ENCODE measurements around the gene KCNH1. TPM values are rescaled to one million over a fixed set of nuclear protein-coding genes. Genes with fewer than 3 reads are reported as not detected.

KCNH1 gene
- polyA plus RNA-seq, 1 donor from 2014 or later: 3.9 TPM

DNA sequence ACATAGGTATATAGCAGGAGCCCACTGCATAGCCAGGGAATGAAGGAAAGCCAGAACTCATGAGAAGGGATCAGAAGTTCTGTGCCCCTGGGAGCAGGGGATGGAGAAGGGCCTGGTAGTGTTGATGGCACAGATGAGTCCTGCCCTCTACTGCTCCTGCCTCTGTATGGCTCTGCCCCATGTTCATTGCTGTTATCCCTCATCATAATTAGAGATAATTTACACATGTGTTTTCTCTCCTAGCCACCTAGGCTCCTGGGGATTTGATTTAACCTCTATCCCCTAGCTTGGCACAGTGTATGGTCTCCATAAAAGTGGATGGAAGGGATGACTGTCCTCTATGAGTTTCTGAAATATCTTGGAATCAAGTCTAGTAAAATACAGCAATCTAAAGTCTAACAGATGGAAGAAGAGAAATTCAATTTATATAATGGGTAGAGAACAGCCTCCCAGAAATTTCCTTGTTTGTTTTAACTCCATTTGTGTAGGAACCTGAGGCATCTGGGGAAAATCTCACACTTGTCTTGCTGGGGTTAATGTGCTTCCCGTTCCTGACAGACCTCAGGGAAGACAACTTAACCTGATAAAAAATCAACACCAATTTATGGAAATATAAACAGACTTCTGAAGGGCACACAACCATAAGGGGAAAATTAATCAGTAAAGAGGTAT is 411.4 kb downstream of the KCNH1 start:
- no peaks in the 10 kb centered on the region for H4K20me1 ChIP-seq (ENCODE audit: insufficient read depth)
- H3K79me2 ChIP-seq (replicated peaks; ENCODE audit: insufficient read depth, low read length): no peaks in the 10 kb centered on the region
- no peaks in the 10 kb centered on the region for H3K9me3 ChIP-seq (ENCODE audit: low read length)
- no peak overlapping the region for H3K9ac ChIP-seq (ENCODE audit: low read length)
- no peaks in the 10 kb centered on the region for H3K27me3 ChIP-seq (ENCODE audit: insufficient read depth, low read depth, low read length)
- TF ChIP-seq, protein P1, sequence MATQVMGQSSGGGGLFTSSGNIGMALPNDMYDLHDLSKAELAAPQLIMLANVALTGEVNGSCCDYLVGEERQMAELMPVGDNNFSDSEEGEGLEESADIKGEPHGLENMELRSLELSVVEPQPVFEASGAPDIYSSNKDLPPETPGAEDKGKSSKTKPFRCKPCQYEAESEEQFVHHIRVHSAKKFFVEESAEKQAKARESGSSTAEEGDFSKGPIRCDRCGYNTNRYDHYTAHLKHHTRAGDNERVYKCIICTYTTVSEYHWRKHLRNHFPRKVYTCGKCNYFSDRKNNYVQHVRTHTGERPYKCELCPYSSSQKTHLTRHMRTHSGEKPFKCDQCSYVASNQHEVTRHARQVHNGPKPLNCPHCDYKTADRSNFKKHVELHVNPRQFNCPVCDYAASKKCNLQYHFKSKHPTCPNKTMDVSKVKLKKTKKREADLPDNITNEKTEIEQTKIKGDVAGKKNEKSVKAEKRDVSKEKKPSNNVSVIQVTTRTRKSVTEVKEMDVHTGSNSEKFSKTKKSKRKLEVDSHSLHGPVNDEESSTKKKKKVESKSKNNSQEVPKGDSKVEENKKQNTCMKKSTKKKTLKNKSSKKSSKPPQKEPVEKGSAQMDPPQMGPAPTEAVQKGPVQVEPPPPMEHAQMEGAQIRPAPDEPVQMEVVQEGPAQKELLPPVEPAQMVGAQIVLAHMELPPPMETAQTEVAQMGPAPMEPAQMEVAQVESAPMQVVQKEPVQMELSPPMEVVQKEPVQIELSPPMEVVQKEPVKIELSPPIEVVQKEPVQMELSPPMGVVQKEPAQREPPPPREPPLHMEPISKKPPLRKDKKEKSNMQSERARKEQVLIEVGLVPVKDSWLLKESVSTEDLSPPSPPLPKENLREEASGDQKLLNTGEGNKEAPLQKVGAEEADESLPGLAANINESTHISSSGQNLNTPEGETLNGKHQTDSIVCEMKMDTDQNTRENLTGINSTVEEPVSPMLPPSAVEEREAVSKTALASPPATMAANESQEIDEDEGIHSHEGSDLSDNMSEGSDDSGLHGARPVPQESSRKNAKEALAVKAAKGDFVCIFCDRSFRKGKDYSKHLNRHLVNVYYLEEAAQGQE (IDR thresholded peaks at IDR 0.05; ENCODE audit: borderline replicate concordance): no peak
- TF ChIP-seq TAF1 (IDR thresholded peaks at IDR 0.05; ENCODE audit: low read depth) (no peak), EZH2 (IDR thresholded peaks at IDR 0.05; ENCODE audit: borderline replicate concordance, insufficient read depth, low read length, poor library complexity, severe bottlenecking) (no peak), EP300 (conservative IDR thresholded peaks at IDR 0.05; ENCODE audit: poor library complexity, severe bottlenecking) (no peak), POLR2AphosphoS5 (IDR thresholded peaks at IDR 0.05) (no peak), SMC3 (conservative IDR thresholded peaks at IDR 0.05; ENCODE audit: poor library complexity) (no peak), MXI1 (conservative IDR thresholded peaks at IDR 0.05; ENCODE audit: poor library complexity, severe bottlenecking) (no peak), RAD21 (conservative IDR thresholded peaks at IDR 0.05) (no peak)
- TF ChIP-seq, protein P2, sequence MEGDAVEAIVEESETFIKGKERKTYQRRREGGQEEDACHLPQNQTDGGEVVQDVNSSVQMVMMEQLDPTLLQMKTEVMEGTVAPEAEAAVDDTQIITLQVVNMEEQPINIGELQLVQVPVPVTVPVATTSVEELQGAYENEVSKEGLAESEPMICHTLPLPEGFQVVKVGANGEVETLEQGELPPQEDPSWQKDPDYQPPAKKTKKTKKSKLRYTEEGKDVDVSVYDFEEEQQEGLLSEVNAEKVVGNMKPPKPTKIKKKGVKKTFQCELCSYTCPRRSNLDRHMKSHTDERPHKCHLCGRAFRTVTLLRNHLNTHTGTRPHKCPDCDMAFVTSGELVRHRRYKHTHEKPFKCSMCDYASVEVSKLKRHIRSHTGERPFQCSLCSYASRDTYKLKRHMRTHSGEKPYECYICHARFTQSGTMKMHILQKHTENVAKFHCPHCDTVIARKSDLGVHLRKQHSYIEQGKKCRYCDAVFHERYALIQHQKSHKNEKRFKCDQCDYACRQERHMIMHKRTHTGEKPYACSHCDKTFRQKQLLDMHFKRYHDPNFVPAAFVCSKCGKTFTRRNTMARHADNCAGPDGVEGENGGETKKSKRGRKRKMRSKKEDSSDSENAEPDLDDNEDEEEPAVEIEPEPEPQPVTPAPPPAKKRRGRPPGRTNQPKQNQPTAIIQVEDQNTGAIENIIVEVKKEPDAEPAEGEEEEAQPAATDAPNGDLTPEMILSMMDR (IDR thresholded peaks at IDR 0.05; ENCODE audit: poor library complexity, severe bottlenecking): no peak
- no peak overlapping the region for H2AFZ ChIP-seq (ENCODE audit: low read depth, low read length)
- no peaks in the 10 kb centered on the region for H3F3A ChIP-seq (ENCODE audit: insufficient read depth, low read length, poor library complexity, severe bottlenecking)
- no peak overlapping the region for H3K4me2 ChIP-seq (ENCODE audit: low read length)
- H3K27ac ChIP-seq (ENCODE audit: low read length): no peak overlapping the region
- no peak overlapping the region for H3K4me3 ChIP-seq (ENCODE audit: low read length)
- no peaks in the 10 kb centered on the region for H3K36me3 ChIP-seq (ENCODE audit: insufficient read depth, low read length)
- no peaks in the 10 kb centered on the region for H3K9me2 ChIP-seq (ENCODE audit: insufficient read depth, low read length)

DNA sequence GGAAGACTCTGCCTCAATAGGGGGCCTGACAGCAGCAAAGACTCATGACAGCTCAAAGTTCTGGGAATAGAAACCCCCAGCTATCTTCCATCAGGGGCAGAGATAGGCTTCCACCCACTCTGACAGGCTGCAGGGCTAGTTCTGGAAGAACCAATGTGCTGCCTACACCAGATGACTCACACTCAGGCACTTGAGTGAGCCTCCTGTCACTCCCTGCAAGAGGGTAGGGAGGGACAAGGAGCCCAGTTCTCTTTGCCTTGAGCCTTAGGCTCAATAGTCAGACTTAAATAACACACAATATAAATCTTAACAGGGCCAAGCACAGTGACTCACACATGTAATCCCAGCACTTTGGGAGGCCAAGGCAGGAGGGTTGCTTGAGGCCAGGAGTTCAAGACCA is 418.9 kb downstream of the KCNH1 start:
- H3K27ac ChIP-seq (ENCODE audit: low read length): no peak overlapping the region
- no peaks in the 10 kb centered on the region for H3K27me3 ChIP-seq (ENCODE audit: insufficient read depth, low read depth, low read length)
- H3K79me2 ChIP-seq (replicated peaks; ENCODE audit: insufficient read depth, low read length): no peaks in the 10 kb centered on the region
- no peak overlapping the region for H3K9ac ChIP-seq (ENCODE audit: low read length)
- H3F3A ChIP-seq (ENCODE audit: insufficient read depth, low read length, poor library complexity, severe bottlenecking): no peaks in the 10 kb centered on the region
- H3K9me3 ChIP-seq (ENCODE audit: low read length): no peaks in the 10 kb centered on the region
- H3K36me3 ChIP-seq (ENCODE audit: insufficient read depth, low read length): no peaks in the 10 kb centered on the region
- H4K20me1 ChIP-seq (ENCODE audit: insufficient read depth): no peaks in the 10 kb centered on the region
- no peak overlapping the region for H3K4me2 ChIP-seq (ENCODE audit: low read length)
- H3K4me3 ChIP-seq (ENCODE audit: low read length): no peak overlapping the region
- no peaks in the 10 kb centered on the region for H3K9me2 ChIP-seq (ENCODE audit: insufficient read depth, low read length)
- no peak overlapping the region for H2AFZ ChIP-seq (ENCODE audit: low read depth, low read length)
- TF ChIP-seq TAF1 (IDR thresholded peaks at IDR 0.05; ENCODE audit: low read depth) (no peak), EZH2 (IDR thresholded peaks at IDR 0.05; ENCODE audit: borderline replicate concordance, insufficient read depth, low read length, poor library complexity, severe bottlenecking) (no peak), EP300 (conservative IDR thresholded peaks at IDR 0.05; ENCODE audit: poor library complexity, severe bottlenecking) (no peak), SMC3 (conservative IDR thresholded peaks at IDR 0.05; ENCODE audit: poor library complexity) (no peak), POLR2AphosphoS5 (IDR thresholded peaks at IDR 0.05) (no peak), MXI1 (conservative IDR thresholded peaks at IDR 0.05; ENCODE audit: poor library complexity, severe bottlenecking) (no peak), RAD21 (conservative IDR thresholded peaks at IDR 0.05) (no peak)
- TF ChIP-seq, protein P1 (IDR thresholded peaks at IDR 0.05; ENCODE audit: borderline replicate concordance): no peak
- TF ChIP-seq, protein P2 (IDR thresholded peaks at IDR 0.05; ENCODE audit: poor library complexity, severe bottlenecking): no peak

Data from neural cell (in vitro differentiated cells).